Fibroblast of pulmonary artery (primary cell): Measurements from ENCODE around the gene ZNF407.

ENCODE experiments used
- DNase-seq: peaks from one replicate; pipeline ENCODE4 v3.0.0-alpha.2; 2010; ENCODE audit warnings: low read depth
- H3K4me3 ChIP-seq: replicated peaks from 2 replicates; pipeline ENCODE4 v1.5.1; 2011; ENCODE audit warnings: low read depth, mild to moderate bottlenecking, control low read depth, low read length, moderate library complexity
- TF ChIP-seq, protein P1 (sequence below): IDR thresholded peaks from 2 replicates; pipeline ENCODE4 v1.5.1; 2011; ENCODE audit warnings: mild to moderate bottlenecking, control low read depth, low read length, inconsistent platforms; ENCODE audit errors: missing control alignments

ZNF407 gene

DNA sequence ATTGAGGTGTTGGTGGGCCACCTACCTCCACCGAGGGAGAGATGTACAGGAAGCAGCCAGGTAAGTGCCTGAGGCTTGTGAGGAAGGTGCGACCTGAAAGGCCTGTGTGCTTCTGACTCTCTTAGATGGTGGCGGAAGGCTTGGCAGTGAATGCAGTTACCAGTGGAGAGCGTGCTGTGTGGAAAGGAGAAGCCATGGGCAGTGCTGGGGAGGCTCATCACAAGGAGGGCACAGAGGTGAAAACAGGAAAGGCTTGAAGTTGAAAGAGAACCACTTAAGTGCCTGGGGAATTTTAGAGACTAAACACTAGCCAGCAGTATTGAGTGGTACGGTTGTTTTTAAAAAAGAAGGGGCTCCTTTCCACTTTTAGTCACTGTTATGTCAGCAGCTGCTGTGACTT lies 130.9 kb downstream of the ZNF407 start:
- DNase-seq: no peak
- TF ChIP-seq, protein P1, sequence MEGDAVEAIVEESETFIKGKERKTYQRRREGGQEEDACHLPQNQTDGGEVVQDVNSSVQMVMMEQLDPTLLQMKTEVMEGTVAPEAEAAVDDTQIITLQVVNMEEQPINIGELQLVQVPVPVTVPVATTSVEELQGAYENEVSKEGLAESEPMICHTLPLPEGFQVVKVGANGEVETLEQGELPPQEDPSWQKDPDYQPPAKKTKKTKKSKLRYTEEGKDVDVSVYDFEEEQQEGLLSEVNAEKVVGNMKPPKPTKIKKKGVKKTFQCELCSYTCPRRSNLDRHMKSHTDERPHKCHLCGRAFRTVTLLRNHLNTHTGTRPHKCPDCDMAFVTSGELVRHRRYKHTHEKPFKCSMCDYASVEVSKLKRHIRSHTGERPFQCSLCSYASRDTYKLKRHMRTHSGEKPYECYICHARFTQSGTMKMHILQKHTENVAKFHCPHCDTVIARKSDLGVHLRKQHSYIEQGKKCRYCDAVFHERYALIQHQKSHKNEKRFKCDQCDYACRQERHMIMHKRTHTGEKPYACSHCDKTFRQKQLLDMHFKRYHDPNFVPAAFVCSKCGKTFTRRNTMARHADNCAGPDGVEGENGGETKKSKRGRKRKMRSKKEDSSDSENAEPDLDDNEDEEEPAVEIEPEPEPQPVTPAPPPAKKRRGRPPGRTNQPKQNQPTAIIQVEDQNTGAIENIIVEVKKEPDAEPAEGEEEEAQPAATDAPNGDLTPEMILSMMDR: no peak
- H3K4me3 ChIP-seq: no peak overlapping the region

DNA sequence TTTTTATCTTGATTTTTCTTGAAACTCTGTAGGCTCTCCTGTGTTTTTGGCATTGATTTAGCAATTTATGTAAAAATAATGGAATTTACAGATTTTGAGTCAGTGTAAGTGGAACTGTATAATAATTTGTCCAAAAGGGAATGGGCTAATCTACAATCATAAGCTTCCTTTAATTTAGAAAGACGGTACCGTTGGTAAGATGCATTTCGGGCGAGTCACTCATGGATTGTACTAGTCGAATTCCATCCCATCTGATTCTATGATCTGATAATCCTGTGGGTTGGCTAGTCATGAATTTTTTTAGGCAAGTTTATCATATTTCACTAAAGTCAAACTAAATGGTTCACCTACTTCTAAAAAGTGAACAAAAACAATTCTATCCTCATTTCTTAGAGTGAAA lies 133.4 kb downstream of the ZNF407 start:
- H3K4me3 ChIP-seq: no peak overlapping the region
- TF ChIP-seq, protein P1: no peak
- peak; percentile 56 for DNase-seq

DNA sequence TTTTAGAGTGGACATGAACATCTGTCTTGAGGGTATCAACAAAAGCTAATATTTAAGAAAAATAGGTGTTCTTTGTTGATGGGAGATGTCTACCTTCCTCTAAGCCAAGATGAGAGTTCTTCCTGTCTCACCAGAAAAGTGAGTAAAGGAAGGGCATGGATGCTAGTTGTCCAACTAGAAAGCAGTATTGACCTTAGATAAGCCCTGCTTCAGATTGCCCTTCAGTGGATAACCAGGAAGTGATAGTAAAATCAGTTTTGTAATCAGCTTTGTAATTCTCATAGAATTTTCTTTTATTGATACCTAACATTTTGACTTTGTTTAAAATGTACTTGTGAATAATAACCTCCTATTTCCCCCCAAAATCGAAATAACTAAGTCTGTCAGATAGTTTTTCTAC lies 134.7 kb downstream of the ZNF407 start:
- no peak for DNase-seq
- TF ChIP-seq, protein P1: no peak
- H3K4me3 ChIP-seq: no peak overlapping the region

DNA sequence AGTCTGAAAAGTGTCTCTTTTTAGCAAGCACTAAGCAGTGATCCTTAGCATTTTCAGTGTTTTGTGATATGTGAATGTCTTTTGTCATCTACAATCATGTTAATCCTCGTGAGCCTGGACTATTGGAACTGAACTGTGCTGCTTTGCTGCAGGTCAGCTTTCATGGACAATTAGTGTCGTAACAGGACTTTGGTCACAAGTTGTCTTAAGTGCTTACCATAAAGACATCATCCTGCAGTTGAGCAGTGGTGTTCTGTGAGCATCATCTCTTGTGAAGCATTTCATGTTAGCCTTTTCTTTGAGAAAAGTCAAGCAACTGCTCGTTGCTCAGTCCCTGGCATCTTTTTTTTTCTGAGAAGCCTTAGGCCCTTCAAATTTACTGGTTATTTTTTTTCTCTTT lies 135.9 kb downstream of the ZNF407 start:
- TF ChIP-seq, protein P1: no peak
- H3K4me3 ChIP-seq: no peak overlapping the region
- no peak for DNase-seq

DNA sequence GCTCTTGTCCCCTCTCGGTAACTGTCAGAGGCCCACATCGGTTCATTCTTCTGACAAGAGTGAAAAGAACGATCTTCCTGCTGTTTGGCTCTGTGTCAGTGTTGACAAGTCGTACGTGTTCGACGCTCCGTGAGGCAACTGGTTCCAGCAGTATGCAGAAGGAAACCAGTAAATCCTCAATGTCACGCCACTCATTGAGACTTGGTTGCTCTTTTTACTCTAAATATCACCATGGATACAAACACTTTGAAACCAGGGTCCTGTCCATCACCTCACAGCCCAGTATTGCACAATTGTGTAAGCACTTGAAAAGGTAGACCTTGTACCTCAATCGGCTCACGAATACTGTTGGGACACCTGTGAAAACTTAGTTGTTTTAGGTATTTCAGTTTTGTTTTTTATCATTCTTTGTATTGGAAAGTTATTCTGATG lies 136.4 kb downstream of the ZNF407 start:
- DNase-seq: no peak
- H3K4me3 ChIP-seq: no peak overlapping the region
- TF ChIP-seq, protein P1: no peak

DNA sequence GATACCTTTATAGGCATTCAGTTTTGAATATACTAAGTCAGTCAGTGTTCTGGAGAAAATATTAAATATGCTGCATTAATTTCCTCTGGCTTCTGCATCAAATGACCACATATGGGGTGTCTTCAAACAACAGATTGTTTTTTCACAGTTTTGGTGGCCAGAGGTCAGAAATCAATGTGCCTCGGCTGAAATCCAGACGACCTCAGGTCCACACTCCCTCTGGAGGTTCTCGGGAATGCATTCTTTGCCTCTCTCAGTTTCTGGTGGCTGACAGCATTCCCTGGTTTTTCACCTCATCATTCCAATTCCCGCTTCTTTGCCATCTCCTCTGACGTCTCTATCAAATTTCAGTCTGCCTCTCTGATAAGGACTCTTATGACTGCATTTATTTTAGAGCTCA lies 142.3 kb downstream of the ZNF407 start:
- no peak for DNase-seq
- H3K4me3 ChIP-seq: no peak overlapping the region
- TF ChIP-seq, protein P1: no peak

DNA sequence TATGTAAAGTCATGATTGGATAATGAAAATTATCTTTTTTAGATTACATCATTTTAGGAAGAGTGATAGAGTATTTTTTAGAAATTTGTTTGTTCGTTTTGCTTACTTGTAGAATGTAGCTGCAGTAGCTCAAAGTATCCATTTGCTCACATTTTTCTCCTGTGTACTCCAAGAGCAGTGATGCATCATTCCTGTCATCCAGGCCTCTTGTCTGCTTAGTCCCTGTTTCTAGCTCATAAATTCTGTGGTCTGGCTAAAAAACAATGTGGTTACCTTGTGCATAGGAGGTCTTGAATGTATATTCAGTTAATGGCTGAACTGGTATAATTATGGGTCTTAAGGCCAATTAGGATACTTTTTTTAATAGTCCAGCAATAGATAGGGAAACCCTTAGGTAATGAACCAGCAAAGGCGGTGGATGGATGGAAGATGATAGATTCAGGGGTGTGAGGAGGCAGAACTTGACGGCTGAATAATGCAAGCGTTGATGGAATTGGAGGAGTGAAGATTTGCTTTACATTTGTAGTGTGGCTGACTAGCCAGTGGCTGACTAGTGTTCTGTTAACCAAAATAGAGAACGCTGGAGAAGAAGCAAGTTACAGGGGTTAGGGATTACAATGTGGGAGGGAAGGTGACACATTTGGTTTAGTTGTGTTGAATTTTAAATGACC lies 145.0 kb downstream of the ZNF407 start:
- TF ChIP-seq, protein P1: no peak
- peak; percentile 11 for DNase-seq
- H3K4me3 ChIP-seq: no peak overlapping the region
